NCI-H187 (cell line): ENCODE results near the gene PAX6.

Experiments
- DNase-seq, 2 experiments: peaks; one replicate each; lab custom pipeline; 2025; lab: John Stamatoyannopoulos, UW

Gene PAX6

GRCh38 chr11:31822175-31822926 lies 11.2 kb upstream of the PAX6 start:
- DNase-seq = no peak

GRCh38 chr11:31821766-31822165 lies 10.6 kb upstream of the PAX6 start:
- DNase-seq = no peak

GRCh38 chr11:31821235-31821764 lies 10.2 kb upstream of the PAX6 start:
- DNase-seq = no peak

- no peak for DNase-seq
These were observed 9.3 kb upstream of the PAX6 start for GRCh38 chr11:31820438-31820818.

- no peak for DNase-seq
These were observed 8.7 kb upstream of the PAX6 start for GRCh38 chr11:31819621-31820437.

GRCh38 chr11:31818874-31819331 lies 7.8 kb upstream of the PAX6 start:
- DNase-seq = no peak

GRCh38 chr11:31818425-31818755 lies 7.3 kb upstream of the PAX6 start:
- DNase-seq = no peak

- no peak for DNase-seq
These were observed 6.7 kb upstream of the PAX6 start for GRCh38 chr11:31817621-31818424.

- DNase-seq = no peak
These were observed 6.0 kb upstream of the PAX6 start for GRCh38 chr11:31817054-31817620.

- no peak for DNase-seq
These were observed 5.4 kb upstream of the PAX6 start for GRCh38 chr11:31816468-31817053.

GRCh38 chr11:31815711-31816467 lies 4.8 kb upstream of the PAX6 start:
- DNase-seq = no peak

GRCh38 chr11:31814176-31814868 lies 3.2 kb upstream of the PAX6 start:
- no peak for DNase-seq

GRCh38 chr11:31813391-31814175 lies 2.5 kb upstream of the PAX6 start:
- DNase-seq = no peak

- no peak for DNase-seq
These were observed 1.6 kb upstream of the PAX6 start for GRCh38 chr11:31812383-31813381.

- DNase-seq = no peak
These were observed 1.0 kb downstream of the PAX6 start for GRCh38 chr11:31809857-31810778.

- no peak for DNase-seq
These were observed 1.6 kb downstream of the PAX6 start for GRCh38 chr11:31809541-31809856.
